CD4-positive, alpha-beta T cell treated with Interleukin-15 for 1 hour (primary cell): Measurements from ENCODE around the gene ANKRD65.
"Not testable (repeated sequence)": the region's sequence is repeated elsewhere in the genome, so short reads cannot be mapped to it uniquely, and the experiment has no call there.

ENCODE experiments used
- DNase-seq: peaks from one replicate; pipeline ENCODE4 v3.0.0-alpha.2; 2020

Gene ANKRD65

DNA sequence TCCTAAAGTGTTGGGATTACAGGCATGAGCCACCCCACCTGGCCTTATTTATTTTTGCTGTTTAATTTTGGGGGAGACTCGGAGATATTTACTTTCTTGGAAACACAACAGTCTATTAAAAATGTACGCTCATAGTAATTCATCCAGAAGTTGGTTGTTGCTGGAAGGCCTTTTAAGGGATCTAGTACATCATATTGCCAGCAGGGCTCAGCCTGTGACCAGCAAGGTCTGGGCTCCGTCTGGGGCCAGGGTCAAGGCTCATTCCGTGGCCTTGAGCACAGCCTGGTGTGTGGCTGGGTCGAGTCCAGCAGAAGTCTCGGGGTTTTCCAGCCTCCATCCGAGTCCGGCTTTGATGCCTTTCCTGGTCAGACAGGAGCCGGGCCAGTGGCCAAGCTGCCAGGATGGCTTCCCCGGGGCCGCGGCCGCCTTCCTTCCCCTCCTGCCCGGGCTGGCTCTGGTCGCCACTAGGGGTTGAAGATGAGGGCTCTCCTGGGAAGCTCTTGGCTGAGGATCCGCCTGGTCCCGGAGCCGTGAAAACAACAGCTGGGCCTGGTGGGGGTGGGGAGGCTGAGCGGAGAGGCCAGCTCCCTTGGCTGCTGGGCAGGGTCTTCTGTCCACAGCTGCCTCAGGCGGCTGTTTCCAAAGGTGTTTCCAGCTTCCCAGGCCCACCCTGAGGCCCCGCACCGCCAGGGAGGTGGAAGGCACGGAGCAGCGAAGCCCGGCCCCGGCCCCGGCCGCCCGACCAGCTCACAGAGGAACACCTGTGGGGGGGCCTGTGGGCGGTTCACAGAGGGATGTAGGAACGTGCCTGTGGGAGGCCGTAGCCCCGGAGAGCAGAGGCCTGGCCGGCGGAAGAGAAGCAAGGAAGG is 9.3 kb upstream of the ANKRD65 start:
- DNase-seq, result no peak

DNA sequence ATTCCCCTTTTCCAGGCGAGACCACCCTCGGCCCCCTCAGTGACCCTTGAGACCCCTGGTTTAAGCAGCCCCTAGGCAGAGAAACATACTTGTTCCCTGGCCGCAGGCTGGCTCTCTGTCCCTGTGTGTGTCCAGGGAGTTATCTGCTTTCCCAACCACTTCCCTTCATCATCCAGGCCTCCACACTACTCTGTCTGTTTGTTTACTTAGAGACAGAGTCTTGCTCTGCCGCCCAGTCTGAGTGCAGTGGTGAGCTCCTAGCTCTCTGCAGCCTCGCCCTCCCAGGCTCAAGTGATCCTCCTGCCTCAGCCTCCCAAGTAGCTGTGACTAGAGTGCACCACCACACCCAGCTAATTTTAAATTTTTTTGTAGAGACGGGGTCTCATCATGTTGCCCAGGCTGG is 8.6 kb upstream of the ANKRD65 start:
- no peak for DNase-seq

DNA sequence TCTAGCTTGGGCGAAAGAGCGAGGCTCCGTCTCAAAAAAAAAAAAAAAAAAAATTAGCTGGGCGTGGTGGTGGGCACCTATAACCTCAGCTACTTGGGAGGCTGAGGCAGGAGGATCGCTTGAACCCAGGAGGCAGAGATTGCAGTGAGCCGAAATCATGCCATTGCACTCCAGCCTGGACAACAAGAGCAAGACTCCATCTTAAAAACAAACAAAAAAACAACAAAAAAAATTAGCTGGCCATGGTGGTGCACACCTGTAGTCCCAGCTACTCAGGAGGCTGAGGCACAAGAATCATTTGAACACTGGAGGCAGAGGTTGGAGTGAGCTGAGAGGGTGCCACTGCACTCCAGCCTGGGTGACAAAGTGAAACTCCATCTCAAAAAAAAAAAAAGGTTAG is 7.9 kb upstream of the ANKRD65 start:
- not testable (repeated sequence) for DNase-seq

DNA sequence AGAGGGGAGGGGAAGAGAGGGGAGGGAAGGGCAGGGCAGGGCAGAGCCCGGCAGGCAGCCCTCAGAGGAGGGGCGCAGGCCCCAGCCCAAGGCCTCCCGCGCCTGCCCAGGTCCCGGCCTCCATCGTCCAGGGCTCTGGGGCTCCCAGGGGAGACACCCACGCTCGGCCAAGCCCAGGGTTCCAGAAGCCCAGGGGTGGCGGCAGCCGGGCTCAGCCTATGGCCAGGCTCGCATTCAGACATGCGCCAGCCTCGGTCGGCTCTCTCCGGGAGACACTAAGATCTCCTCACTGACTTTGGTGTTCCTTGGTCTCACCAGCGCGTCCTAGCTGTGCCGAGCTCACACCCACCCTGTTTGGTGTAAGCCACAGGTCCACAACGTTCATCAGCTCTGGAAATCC is 7.1 kb upstream of the ANKRD65 start:
- DNase-seq, result no peak

DNA sequence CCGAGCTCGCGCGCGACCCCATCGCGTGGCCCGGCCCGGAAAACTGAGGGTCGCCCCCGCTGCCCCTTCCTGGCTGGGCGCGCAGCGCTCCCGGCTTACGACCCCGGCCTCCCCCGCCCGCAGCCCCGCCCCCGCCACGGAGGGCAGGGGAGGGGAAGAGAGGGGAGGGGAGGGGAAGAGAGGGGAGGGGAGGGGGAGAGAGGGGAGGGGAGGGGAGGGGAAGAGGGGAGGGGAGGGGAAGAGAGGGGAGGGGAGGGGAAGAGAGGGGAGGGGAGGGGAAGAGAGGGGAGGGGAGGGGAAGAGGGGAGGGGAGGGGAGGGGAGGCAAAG is 6.7 kb upstream of the ANKRD65 start:
- DNase-seq, result no peak

DNA sequence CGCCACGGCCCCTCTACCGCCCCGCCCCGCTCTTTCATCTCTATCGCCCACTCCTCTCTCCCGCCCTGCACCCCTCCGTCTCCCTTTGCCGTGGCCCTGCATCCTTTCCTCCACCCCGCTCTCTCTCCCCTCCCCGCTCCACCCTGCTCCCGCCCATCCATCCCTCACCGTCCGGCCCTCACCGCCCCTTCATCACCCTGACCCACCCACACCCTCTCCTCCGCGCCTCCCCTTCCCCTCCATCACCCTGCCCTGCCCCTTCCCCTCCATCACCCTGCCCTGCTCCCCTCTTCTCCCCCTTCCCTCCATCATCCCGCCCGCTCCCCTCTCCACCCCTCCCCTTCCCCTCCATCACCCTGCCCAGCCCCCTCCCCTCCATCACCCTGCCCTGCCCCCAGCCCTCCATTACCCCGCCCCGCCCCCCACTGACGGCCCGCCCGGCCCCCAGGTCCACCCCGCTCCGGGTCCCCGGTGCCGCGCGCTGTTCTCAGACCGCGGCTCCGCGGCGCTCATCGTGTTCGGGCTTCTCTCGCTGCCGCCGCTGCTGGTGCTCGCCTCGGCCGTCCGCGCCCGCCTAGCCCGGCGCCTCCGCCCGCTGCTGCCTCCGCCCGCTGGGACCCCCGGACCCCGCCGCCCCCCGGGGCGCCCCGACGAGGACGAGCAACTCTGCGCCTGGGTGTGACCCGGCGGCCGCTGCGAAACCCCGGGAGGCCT is 6.2 kb upstream of the ANKRD65 start:
- no peak for DNase-seq

DNA sequence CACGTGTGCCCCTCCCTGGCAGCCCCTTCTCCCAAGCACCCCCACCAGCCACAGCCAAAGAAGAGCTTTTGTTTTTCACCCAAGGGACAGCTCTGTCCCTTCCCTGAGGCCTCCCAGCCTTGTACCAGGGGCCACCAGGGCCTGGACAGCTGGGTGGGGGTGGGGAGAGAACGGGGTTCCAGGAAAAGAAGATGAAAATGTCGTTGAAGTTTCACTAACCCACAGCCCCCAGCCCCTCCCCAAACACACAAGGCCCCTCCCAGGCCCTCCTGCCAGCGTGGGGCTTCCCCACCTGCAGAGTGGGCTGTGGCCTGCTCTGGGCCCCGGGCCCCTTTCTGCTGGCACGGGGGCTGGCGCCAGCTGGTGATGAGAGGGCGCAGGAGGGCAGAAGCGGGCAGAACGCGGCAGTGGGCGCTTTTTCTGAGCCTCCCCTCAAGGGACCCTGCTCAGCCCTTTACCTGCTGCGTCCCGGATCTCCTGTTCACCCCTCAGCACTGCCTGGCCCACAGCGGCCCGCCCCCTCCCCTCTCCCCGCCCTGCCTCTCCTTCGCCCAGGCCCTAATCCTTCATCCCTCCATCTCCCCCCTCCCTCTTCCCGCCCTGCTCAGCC is 5.5 kb upstream of the ANKRD65 start:
- DNase-seq, result no peak

DNA sequence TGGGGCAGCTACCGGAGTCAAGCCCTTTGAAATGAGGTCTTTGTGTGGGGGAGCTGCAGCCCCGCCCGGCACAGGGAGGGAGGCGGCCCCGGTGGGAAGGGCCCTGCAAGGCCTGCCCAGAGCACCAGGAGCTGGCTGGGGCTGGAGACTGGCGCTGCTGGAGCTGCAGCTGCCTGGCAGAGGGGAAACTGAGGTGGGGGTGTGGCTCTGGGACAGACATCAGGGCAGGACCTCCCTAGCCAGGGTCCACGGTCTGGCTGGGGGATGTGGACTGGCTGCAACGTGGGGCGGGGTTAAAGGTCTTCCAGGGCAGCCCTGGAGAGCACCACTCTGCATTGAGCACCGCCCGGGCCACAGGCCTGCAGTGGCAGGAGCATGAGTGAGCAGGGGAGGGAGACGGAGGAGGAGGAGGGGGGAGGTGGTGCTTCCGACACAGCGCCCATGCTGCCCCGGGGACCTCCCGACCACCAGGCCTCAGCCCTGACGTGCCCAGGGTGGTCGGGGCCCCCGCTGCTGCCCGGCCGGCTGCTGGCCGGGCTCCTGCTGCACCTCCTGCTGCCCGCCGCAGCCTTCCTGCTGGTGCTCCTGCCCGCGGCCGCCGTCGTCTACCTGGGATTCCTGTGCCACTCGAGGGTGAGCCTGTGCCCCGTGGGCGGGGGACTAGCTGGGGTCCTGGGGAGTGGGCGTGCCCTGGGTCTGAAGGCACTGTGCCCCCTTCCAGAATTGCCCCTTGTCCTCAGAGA is 4.8 kb upstream of the ANKRD65 start:
- no peak for DNase-seq

DNA sequence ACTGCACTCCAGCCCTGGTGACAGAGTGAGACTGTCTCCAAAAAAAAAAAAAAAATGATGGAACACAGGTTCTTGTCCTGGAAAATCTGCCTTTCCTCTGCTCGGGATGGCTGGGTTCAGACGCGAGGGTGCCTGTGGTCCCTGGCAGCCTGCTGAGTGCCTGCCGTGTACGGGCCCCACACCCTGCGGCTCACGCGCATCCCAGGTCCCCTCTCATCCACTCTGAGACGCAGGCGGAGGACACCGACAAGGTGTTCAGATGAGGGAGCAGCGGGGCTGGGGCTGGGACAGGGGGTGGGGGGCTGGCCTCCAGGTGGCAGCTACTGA is 4.3 kb upstream of the ANKRD65 start:
- no peak for DNase-seq

DNA sequence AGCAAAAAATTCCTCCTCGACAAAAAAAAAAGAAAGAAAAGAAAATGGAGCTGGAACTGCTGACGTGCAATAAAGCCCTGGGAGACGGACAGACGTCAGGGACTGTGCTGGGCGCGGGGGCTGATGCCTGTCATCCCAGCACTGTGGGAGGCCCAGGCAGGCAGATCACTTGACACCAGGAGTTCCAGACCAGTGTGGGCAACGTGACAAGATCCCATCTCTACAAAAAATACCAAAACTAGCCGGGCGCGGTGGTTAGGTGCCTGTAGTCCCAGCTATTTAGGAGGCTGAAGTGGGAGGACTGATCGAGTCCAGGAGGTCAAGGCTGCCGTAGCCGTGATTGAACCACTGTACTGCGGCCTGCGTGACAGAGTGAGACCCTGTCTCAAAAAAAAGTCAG is 3.6 kb upstream of the ANKRD65 start:
- DNase-seq, result no peak

DNA sequence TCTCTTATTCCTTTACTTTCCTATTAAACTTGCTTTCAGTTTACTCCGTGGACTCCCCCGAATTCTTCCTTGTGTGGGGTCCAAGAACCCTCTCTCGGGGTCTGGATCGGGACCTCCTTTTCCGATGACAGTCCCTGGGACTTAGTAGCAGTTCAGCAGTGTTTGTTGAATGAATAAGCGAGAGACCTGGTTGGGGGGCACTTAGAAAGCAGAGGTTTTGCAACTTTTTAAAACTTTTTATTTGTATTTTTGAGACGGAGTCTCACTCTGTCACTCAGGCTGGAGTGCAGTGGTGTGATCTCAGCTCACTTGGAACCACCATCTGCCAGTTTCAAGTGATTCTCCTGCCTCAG is 2.1 kb upstream of the ANKRD65 start:
- no peak for DNase-seq

DNA sequence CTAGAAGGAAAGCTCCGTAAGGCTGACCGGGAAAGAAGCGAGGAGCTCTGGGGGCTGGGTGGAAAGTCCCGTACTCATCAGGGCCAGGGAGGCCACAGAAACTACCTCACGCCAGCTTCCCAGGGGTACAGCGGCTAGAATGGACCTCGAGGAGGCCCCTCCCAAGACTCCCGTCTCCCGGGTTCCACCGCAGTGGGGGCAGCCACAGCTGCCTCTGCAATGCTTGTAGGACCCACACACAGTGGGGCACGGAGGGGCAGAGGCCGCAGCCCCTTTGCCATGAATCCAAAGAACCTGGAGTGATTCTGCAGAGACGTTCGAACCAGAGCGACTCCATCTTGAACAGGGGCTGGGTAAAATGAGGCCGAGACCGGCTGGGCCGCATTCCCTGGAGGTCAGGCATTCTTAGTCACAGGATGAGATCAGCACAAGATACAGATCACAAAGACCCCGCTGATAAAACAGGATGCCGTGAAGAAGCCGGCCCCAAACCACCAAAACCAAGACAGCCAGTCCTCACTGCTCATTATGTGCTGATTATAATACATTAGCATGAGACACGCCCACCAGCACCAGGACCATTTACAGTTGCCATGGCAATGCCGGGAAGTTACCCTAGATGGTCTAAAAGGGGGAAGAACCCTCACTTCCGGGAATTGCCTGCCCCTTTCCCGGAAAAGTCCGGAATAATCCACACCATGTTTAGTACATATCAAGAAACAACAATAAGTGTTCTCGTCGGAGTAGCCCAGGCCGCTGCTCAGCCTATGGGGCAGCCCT is 1.6 kb upstream of the ANKRD65 start:
- no peak for DNase-seq

DNA sequence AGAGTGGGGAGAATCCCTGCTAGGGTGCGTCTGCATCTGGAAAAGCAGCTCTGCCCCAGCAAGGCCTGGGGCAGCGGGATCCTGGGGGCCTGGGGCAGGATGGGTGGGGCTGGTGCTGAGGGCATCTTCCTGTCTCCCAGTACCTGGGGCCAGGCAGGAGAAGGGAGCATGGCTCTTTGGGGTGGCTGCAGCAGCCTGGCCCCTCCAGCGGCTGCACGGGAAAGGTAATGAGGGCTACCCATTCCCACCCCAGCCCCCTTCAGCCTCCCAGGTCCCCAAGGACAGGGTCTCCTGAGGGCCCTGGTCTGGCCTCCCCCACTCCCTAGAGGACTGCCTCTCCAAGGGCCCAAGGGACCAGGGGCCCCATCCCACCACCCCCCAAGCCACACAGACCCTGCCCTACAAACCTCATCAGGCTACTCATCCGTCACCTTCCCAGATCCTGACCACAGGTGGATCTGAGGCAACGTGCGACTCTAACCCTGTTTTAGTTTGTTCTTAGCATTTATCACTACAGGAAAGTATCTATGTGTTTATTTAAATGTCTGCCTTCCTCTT is 910 bp upstream of the ANKRD65 start:
- DNase-seq, result no peak

DNA sequence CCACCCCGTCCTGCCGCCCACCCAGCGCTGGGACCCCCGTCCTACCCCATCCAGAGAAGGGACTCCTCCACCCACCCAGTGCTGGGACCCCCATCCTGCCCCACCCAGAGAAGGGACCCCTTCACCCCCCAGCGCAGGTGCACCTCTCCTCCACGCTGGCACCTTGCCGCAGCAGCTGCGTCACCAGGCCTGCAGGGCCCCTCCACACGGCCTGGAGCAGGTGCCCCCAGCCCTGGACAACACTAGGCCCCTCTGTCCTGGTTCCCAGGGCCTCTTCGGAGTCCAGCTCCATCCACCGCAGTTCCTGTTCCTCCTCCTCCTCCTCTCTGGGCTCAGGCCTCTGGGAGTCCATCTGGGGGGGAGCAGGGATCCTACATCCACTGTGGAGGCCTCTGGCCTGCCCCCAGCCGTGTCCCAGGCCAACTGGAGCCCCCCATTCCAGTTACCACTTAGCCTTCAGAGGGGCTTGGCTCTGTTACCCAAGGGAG is 378 bp downstream of the ANKRD65 start:
- DNase-seq, result no peak

DNA sequence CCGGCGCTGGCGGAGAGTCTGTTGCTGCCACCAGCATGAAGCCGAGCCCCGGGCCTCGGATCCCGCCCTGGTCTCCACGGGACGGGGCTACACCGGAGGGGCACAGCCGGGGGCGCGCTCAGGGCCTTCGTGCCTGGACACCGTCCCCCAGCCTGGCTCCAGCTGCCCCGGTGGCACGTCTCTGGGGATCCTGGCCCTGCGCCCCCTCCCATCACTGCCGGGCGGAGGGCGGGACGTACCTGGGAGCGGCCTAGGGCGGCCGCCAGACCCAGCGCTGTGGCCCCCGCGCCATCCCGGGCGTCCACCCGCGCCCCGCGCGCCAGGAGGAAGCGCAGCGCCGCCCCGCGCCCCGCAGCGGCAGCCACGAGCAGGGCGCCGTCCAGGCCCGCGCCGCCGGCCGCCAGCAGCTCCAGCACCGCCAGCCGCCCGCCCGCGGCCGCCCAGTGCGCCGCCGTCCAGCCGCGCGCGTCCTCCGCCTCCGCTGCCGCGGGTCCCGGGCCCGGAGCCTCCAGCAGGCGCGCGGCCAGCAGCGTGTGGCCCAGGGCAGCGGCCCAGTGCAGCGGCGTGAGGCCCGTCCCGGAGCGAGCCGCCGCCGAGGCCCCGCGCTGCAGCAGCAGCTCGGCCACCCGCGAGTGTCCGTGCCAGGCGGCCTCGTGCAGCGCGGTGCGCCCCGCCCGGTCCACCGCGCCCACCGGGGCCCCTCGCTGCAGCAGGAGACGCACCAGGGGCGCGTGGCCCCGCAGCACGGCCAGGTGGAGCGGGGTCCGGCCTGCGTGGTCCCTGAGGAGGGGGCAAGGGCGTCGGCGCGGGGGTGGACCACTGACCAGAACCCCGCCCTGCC is 1.0 kb downstream of the ANKRD65 start:
- no peak for DNase-seq

DNA sequence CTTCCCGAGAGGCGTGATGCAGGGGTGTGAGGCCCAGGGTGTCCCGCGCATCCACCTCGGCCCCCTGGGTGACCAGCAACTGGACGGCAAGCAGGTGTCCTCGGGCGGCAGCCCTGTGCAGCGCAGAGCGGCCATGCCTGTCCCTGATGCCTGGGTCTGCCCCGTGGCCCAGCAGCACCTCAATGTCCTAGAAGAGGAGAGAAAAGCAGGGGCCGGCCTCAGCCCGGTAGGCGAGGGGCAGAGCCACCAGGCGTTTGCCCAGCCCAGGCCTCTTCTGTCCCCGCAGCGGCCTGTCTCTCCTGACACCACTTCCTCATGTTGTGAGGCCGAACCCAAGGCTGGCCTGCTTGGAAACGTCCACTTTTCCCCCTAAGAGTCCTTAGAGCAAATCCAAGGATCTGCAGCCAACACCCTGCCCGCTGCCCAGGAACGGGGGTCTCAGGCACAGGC is 1.7 kb downstream of the ANKRD65 start:
- no peak for DNase-seq

DNA sequence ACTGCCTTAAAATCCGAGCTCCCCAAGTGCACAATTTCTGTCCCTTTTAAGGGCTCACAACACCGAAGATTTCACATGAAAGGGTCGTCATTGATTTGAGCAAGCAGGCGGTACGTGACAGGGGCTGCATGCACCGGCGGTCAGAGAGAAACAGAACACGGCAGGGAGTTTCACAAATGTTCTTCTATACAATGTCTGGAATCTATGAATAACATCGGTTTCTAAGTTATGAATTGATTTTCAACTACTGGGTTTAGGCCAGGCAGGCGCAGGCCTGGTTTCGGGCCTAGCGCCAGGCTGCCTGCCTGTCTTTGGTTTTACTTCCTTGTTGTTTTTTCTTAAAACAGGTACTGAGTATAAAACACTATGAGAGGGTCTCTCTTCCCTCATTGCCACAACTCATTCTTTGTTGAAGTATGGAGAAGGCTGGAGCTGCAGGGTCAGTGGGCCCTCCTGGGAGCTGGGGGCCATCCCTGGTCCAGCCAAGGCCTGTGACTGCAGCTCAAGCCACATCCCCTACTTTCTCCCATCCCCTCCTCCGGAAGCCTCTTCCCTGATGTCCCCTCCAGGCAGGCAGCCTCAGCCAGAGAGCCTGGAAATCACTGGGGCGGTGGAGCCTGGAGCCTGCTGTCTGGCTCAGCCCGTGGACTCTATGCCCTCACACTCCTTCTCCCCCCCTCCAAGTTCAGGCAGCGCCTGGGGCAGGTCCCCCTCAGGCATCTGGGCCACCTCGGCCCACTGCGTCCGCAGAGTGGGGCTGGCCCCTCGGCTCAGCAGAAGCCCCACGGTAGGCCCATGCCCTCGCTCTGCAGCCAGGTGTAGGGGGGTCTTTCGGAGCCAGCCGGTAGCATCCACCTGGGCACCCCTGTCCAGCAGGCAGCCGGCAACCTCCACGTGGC is 2.4 kb downstream of the ANKRD65 start:
- DNase-seq, result no peak

DNA sequence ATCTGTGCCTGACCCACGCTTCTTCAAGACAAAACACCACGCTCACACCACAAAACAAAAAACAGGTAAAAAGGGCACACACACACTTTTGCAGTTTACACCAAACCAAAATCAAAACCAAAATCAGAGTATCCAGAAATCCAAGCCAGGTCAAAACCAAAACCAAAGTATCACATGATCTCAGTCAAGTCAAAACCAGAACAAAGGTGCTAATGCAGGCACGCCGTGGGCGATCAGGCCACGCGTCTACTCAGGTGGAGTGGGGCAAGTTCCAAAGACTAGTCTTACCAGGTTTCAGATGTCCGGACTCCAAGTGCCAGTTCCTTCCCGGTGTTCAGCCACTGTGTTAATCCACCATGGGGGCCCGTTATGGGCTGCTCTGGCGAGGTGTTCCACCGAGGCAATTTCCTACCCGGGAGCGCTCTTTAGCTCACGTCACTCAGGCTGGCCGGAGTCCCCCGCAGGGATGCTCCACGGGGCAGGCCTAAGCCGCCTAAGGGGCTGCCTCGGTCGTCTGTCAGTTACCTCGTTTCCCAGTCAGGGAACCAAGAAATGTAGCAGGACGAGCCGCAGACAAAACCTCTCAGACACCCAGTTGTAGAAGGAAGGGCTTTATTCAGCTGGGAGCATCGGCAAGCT is 3.1 kb downstream of the ANKRD65 start:
- DNase-seq, result not testable (repeated sequence)

DNA sequence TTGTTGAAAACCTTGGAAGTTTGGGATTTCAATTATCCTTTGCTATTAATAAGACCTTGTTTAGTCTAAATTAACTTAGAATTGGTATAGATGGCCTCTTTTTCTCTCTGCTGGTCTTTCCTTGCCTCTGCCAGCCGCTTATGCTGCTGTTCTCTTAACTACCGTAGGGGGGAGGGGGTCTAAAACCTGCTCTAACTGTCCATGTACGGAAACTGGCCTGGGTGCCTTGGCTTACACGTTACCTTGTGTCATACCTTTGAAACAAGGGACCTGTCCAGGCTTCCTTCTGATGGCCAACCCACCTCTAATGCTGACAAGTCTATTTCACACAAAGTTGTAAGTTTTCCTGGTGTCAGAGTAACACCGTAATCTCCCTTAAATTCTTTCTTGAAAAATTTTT is 3.7 kb downstream of the ANKRD65 start:
- not testable (repeated sequence) for DNase-seq

DNA sequence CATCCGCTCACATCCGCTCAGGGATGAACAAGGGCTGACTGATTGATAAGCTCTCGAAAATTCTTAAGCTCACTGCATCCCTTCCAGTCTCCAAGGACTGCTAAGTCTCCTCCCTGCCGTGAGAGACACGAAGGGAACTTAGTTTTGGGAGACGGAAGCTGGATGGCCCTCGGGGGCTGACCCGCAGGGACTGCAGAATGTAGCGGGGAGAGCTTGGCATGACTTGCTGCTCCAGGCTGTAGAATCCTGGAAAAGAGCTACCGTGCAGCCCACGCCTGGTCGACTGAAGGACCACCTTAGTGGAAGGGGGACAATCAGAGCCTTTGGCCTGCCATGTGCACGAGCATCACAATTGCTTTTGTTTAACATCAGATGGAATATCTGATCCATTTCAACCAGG is 5.3 kb downstream of the ANKRD65 start:
- no peak for DNase-seq
